Kidney epithelial cell (primary cell): ENCODE results near the gene BRD3. TPM values are rescaled to one million over a fixed set of nuclear protein-coding genes. Genes with fewer than 3 reads are reported as not detected.
A peak's percentile ranks its signal among the peaks of the same experiment; 100 is the strongest.

Source experiments
- DNase-seq: peaks from one replicate; pipeline ENCODE4 v3.0.0-alpha.2; 2010; ENCODE audit warnings: low read depth
- H3K27me3 ChIP-seq: 2 replicates; pipeline ENCODE4 v1.6.0; 2011; ENCODE audit warnings: low read length; ENCODE audit not compliant: control insufficient read depth, insufficient read depth
- H3K36me3 ChIP-seq: 2 replicates; pipeline ENCODE4 v1.5.1; 2011; ENCODE audit warnings: low read length; ENCODE audit not compliant: control insufficient read depth, insufficient read depth
- H3K4me3 ChIP-seq: 2 replicates; pipeline ENCODE4 v1.5.1; 2011; ENCODE audit warnings: low read depth, mild to moderate bottlenecking, control low read depth, low read length
- total RNA-seq: library from RNA; depleted of rRNA; stranded (reverse); fragments of >200 nt; gene quantifications from 2 replicates; pipeline ENCODE4 v1.2.3, GENCODE V29; 2015
- TF ChIP-seq, protein P1 (sequence below): IDR thresholded peaks from 2 replicates; pipeline ENCODE4 v1.5.1; 2011; ENCODE audit warnings: mild to moderate bottlenecking, moderate library complexity, low read length, control low read depth, inconsistent platforms; ENCODE audit not compliant: insufficient read depth, poor library complexity, severe bottlenecking

Gene BRD3
- total RNA-seq, 1 donor from 2014 or later: 23.3 TPM

DNA sequence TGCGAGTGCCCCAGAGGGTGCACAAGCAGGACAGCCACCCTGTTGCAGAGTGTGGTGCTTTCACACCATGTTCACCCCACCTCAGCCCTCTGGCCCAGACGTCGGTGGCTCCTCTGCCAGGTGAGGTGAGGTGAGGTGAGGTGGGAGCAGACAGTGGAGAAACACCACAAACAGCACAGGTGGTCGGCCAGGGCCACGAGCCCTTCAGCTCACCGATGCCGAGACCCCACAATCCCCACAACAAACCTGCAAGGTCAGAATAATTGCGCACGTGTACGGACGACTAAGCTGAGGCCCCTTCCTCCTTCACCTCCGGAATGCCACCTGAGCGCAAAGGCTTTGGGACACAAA is 10.5 kb downstream of the BRD3 start:
- no peak for DNase-seq
- H3K27me3 ChIP-seq: no peaks in the 10 kb centered on the region
- H3K4me3 ChIP-seq: no peak overlapping the region
- no peaks in the 10 kb centered on the region for H3K36me3 ChIP-seq
- TF ChIP-seq, protein P1, sequence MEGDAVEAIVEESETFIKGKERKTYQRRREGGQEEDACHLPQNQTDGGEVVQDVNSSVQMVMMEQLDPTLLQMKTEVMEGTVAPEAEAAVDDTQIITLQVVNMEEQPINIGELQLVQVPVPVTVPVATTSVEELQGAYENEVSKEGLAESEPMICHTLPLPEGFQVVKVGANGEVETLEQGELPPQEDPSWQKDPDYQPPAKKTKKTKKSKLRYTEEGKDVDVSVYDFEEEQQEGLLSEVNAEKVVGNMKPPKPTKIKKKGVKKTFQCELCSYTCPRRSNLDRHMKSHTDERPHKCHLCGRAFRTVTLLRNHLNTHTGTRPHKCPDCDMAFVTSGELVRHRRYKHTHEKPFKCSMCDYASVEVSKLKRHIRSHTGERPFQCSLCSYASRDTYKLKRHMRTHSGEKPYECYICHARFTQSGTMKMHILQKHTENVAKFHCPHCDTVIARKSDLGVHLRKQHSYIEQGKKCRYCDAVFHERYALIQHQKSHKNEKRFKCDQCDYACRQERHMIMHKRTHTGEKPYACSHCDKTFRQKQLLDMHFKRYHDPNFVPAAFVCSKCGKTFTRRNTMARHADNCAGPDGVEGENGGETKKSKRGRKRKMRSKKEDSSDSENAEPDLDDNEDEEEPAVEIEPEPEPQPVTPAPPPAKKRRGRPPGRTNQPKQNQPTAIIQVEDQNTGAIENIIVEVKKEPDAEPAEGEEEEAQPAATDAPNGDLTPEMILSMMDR: no peak

DNA sequence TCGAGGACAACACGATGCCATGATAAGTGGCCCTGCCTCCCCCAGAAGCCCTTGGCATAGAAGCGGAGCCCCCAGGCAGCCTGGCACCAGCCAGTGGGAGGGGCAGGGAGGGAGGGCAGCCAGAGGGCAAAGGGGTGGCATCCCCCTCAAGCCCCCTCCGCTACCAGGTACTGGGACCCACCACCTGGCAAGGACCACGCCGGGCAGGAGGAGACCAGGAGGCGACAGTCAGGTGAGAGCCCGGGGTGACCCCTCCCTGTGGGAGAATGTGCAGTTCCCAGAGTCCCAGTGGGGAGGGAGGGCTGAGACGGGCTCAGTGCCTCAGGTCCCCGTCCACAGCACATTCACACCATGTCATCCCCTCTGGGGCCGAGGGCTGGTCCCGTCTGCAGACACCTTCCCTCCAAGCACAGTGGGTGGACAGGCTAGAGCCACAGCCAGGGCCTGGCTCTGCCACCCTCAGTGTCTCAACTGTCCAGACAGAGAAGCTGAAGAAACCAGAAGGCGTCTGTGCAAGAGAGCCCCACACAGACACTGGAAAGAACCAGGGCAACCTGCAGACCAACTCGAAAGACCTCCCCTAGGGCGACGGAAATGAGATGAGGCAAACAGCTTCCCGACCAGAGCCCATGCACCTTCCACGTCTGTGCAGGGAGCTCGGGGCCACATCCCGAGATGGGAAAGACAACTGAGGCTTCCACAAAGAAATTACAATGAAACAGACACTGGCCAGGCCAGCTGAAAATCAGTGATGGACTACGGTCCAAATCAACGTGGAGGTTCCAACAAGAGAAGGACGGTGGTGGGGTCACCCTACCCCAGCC is 11.1 kb downstream of the BRD3 start:
- H3K4me3 ChIP-seq: no peak overlapping the region
- DNase-seq: no peak
- no peaks in the 10 kb centered on the region for H3K36me3 ChIP-seq
- TF ChIP-seq, protein P1: no peak
- no peaks in the 10 kb centered on the region for H3K27me3 ChIP-seq

DNA sequence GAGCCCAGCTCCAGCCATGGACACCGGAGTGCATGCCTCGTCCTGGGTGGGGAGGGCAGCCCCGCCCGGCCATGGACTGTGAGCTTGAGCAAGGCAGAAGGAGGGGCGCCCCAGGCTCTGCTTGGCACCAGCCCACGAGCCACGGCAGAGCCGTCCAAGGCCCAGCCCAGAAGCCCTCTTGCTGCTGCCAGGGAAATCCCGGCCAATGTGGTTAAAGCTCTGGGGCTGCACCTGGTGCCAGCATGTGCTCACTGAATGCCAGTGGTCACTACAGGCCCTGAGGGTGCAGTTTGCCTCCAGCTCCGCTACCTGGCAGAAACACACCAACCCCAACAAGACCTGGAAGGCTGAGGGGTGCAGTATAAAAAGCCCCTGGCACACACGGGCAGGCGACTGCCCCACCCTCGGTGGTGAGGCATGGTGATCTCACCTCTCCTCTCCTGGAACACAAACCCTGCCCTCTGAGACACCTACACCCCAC is 11.8 kb downstream of the BRD3 start:
- Histone ChIP-seq H3K27me3 (no peaks in the 10 kb centered on the region), H3K4me3 (no peak overlapping the region), H3K36me3 (no peaks in the 10 kb centered on the region)
- peak; percentile 72 for DNase-seq
- TF ChIP-seq, protein P1: no peak

DNA sequence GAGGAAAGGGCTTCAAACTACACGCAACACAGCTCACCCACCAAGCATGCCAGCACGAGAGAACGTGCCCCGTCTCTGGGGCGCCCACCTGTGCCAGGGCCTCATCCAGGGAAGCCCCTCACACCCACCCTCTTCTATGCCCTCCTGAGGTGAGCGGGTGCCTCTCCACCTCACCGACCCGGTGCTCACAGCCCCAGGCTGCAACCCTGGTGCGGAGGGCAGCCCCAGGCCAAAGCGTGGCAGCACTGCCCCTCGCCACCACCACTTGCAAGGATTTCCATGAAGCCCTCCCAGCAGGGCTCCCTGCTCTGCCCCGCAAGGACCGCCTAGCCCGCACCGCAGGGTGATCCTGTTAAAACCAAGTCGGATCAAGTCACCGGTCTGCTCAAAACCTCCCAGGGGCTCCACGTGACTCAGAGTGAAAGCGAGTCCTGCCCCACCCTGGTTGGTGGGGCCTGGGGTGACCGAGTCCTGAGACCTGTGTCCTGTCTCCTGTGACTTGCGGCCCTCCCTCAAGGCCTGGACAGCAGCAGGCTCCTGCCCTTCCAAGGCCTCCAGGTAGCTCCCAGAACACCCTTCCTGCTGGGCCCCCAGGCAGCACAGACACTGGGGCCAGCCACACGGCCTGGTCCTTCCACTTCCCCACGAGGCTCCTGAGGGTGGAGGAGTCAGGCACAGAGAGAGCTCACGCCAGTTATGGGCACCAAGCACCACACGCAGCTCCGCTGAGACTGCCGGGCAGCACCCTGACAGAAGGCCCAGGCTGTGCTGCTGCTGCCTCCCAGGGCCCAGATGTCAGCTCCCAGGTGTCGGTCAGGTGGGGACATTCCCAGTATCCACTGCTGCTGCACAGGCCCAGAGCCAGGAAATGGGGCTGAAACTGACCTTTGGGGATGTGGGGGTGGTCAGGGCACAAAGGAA is 12.7 kb downstream of the BRD3 start:
- TF ChIP-seq, protein P1: no peak
- H3K4me3 ChIP-seq: no peak overlapping the region

DNA sequence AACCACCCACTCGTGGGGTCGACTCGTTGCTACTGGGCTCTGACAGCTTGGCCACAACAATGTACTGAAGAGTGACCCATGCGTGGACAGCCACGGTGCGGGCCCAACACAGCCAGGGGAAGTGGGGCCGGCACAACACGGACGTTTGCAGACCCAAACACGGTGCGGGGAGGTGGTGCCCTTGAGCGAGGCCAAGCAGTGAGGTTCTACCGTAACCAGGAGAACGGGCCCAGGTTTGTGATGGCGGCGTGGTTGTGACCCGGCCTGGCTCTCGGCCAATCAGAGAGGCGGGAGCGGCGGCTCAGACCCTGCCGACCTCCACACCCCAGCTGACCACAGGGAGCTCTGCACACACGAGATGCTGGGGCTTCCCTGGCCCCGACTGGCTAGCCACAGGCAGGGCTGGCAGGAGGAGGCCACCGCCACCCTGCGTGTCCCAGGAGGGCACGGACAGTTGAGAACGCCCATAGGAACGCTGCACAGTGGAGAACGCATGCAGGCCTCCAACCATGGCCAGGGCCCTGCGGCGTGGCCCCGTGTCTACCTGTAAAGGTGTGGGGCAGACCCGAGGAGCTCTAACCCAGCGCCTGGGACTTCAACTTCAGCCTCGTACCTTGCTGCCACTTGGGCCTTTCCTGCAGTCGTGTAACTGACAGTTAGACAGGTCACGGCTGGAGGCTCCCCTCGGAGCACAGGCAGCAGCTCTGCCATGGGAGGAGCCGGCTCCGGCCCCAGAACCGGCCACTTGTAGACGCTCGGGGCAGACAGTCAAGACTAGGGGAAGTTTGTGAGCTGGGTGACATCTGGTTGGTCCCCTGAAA is 13.7 kb downstream of the BRD3 start:
- Histone ChIP-seq H3K36me3 (no peaks in the 10 kb centered on the region), H3K4me3 (no peak overlapping the region), H3K27me3 (no peaks in the 10 kb centered on the region)
- no peak for DNase-seq
- TF ChIP-seq, protein P1: no peak

More for the DNA sequence above, 12.7 kb downstream of the BRD3 start:
- no peaks in the 10 kb centered on the region for H3K27me3 ChIP-seq
- DNase-seq: no peak
- H3K36me3 ChIP-seq: no peaks in the 10 kb centered on the region
